Pons (tissue), 1 donor: Measurements from ENCODE around the gene ANKHD1.
"Not testable (repeated sequence)": the region's sequence is repeated elsewhere in the genome, so short reads cannot be mapped to it uniquely, and the experiment has no call there.

Source experiments
- DNase-seq: peaks from one replicate; pipeline ENCODE4 v3.0.0-alpha.2; 2016; ENCODE audit warnings: low spot score

ANKHD1 gene

GRCh38 chr5:140381351-140381750 is 20.3 kb upstream of the ANKHD1 start:
- DNase-seq = no peak

DNA sequence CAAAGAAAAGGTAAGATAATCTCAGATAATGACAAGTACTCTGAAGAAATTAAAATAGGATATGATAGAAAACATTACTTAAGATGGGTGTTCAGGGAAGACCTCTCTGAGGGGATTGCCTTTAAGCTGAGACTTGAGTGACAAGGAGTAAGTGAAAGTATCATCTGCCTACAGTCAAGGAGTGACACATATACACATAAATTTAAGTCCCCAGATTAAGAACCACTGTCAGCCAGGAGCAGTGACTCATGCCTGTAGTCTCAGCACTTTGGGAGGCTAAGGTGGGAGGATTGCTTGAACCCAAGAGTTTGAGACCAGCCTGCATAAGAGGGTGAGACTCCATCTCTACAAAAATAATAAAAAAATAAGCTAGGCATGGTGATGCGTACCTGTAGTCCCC is 19.7 kb upstream of the ANKHD1 start:
- no peak for DNase-seq

- DNase-seq = no peak
These were observed 18.8 kb upstream of the ANKHD1 start for GRCh38 chr5:140382866-140383265.

DNA sequence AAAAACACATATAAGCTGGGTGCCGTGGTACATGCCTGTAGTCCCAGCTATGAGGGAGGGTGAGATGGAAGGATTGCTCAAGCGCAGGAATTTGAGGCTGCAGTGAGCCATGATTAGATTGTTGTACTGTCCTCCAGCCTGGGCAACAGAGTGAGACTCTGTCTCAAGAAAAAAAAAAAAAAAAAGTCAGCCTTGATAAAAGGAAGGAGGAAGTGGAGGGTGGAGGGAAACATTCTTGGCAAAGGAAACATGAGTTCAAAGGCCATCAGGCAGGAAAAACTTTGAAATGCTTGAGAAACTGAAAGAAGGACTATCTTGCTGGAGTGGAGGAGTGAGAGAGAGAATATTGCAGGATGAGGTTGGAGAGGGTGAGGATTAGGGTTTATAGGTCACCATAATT is 18.3 kb upstream of the ANKHD1 start:
- no peak for DNase-seq

GRCh38 chr5:140388052-140388451 is 13.6 kb upstream of the ANKHD1 start:
- DNase-seq = no peak

DNA sequence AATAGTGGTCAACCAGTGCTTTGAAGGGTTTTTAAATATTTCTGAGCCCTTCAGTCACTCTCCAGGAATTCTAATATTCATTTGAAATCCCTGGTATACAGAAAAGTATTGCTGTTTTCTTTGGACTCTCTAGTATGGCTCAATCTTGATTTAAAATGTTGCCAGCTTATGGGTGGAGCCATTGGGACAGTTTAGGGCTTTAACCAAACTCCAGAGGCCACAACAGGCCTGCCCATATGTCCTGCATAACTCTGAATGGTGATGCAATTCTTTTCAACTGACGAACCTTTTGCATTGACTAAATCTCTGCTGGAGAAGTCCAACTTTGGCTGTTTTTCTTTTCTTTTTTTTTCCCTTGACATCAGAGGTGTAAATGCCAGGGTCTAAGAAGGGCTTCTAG is 10.3 kb upstream of the ANKHD1 start:
- DNase-seq = no peak

- no peak for DNase-seq
These were observed 9.9 kb upstream of the ANKHD1 start for GRCh38 chr5:140391732-140392131.

- no peak for DNase-seq
These were observed 7.9 kb upstream of the ANKHD1 start for GRCh38 chr5:140393738-140394137.

GRCh38 chr5:140398379-140398811 is 3.2 kb upstream of the ANKHD1 start:
- DNase-seq = no peak

DNA sequence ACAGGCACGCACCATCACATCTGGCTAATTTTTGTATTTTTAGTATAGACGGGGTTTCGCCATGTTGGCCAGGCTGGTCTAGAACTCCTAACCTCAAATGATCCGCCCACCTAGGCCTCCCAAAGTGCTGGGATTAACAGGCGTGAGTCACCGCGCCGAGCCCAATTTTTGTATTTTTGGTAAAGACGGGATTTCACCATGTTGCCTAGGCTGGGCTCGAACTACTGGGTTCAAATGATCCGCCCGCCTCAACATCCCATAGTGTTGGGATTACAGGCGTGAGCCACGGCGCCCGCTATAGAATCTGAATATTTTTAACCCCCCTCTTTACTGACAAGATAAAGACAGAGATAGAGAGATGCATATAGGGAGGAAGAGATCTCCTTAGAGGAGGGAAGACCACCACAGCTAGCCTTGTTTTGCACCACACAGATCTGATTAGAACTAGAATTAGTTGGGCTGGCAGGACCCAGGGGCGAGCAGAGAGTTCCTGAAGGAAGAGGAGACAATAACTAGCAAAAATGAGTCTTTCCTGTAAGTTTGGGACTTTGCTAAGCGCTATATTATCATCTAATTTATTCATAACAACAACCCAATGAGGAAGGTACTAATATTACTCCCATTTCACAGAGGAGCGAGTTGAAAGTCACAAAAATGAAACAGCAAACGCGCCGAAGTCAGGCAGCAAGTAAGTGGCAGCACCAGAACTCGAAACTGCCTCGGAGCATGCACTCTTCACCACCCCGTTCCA is 1.5 kb upstream of the ANKHD1 start:
- peak; percentile 19 for DNase-seq

DNA sequence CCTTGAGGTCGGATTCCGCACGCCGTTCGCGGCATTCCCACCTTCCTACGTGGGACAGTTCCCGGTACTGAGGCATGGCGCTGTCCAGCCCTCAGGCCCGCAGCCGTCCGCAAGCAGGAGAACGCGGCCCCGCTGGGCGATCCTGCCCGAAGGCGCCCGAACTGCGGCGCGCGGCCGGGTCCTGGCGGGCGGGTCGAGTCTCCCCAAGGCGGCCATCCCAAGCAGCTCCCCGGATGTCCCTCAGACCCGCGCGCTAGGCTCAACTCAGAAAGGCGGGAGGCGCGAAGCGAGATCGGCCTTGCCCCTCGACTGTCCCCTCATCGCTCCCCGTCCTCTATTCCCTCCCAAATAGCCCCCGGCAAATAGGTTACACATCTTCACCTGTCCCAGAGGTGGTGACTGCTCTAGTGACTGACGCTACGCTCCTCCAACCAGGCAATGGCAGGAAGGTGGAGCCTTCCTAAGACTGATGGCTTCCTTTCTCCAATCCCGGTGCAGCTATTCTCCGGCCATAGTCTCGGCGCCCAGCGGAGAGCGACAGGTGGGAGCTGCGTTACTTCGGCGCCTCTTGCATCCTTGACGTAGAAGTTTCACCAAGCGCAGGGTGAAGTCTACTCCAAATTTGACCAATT is 787 bp upstream of the ANKHD1 start:
- peak; percentile 99 for DNase-seq

- peak; percentile 48 for DNase-seq
These were observed 833 bp downstream of the ANKHD1 start for GRCh38 chr5:140402258-140403074.

DNA sequence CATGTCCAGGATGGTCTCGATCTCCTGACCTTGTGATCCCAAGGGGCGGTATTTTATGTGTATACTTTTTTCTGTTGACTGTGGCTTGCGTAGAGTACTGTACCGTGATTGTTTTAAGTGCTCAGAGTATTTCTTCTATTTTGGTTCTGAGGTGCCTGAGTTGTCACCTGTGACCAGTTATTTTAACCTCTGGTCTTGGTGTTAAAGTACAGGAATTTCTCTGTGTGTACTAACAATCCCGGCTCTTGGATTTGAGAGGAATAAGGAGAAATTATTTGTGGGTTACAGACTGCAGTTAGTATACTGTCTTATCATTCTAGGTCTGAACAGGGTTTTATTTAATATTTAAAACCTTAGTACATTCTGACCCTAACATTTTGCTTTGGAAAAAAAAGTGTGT is 2.0 kb downstream of the ANKHD1 start:
- DNase-seq = no peak

DNA sequence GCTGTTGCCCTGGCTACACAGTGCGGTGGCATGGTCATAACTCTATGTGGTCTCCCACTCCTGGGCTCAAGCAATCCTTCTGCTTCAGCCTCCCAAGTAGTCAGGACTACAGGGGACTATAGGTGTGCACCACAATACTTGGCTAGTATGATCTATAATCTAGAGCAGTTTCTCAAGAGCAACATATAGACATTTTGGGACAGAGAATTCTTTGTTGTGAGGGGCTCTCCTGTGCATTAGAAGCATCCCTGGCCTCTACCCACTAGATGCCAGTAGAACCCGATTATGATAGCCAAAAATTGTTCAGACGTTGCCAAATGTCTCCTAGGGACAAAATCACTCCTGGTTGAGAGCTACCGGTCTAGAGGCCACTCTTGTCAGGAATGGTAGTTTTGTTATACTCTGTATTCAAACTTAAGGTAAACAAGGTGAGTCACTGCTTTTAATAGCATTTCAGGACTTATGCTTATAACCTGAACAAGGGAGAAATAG is 7.2 kb downstream of the ANKHD1 start:
- no peak for DNase-seq

- no peak for DNase-seq
These were observed 11.6 kb downstream of the ANKHD1 start for GRCh38 chr5:140413230-140413629.

DNA sequence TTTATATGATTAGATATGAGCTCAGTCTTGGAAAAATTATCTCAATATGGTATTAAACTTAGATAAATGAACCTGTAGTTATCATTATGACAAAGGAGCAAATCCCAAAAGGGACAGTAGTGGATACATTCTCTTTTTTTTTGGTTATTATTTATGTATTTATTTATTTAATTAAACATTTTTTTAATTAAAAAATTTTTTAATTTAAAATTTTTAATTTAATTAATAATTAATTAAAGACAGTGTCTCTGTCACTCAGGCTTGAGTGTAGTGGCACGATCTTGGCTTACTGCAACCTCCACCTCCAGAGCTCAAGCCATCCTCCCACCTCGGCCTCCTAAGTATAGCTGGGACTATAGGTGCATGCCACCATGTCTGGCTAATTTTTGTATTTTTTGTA is 15.6 kb downstream of the ANKHD1 start:
- DNase-seq = no peak

- DNase-seq = no peak
These were observed 17.4 kb downstream of the ANKHD1 start for GRCh38 chr5:140418862-140419520.

DNA sequence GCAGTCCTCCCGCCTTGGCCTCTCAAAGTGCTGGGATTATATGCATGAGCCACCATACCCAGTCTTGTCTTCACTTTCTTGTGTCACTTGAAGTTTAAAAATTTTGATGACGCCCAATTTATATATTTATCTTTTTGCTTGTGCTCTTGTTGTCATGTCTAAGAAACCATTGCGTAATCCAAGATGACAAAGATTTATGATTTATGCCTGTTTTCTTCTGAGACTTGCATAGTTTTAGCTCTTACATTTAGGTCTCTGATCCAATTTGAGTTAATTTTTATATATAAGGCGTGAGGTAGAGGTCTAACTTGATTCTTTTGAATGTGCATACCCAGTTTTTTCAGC is 18.6 kb downstream of the ANKHD1 start:
- no peak for DNase-seq

GRCh38 chr5:140420665-140421361 is 19.2 kb downstream of the ANKHD1 start:
- no peak for DNase-seq

GRCh38 chr5:140421375-140421774 is 19.7 kb downstream of the ANKHD1 start:
- not testable (repeated sequence) for DNase-seq

DNA sequence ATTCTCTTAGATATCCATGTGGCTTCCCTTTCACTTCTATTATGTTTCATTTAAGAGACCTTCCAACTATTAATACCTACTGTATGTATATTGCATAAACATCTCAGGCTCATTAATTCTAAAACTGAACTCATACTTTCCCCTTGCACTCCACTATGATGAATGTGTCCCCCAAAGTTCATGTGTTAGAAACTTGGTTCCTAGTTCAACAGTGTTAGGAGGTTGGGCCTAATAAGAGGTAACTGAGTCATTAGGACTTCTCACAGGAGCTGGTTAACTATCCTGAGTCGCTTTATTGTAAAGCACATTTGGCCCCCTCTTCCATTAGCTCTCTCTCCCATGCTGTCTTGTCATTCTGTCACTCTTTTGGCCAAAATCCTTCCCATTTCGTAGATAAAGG is 22.0 kb downstream of the ANKHD1 start:
- DNase-seq = no peak

DNA sequence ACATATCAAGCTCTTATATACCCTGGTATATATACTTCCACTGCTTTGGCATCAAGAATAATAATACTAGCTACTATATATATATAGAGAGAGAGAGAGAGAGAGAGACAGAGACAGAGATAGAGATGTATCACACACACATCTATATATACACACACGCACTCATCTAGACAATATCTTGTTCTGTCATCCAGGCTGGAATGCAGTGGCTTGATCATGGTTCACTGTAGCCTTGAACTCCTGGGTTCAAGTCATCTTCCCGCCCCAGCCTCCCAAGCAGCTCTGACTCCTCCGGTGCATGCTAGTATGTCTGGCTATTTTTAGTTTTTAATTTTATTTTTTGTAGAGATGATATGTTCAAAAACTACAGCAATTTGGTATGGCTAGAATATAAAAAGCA is 22.5 kb downstream of the ANKHD1 start:
- no peak for DNase-seq
